Osteoblast (primary cell): ENCODE data around the gene CD180. TPM values are rescaled to one million over a fixed set of nuclear protein-coding genes. Genes with fewer than 3 reads are reported as not detected.

Experiments used
- DNase-seq: peaks from one replicate; pipeline ENCODE4 v3.0.0; 2011; ENCODE audit warnings: low spot score, mixed read lengths; ENCODE audit not compliant: insufficient read length; ENCODE audit errors: missing footprints
- H2AFZ ChIP-seq: 2 replicates; pipeline ENCODE4 v1.6.0; 2011; ENCODE audit warnings: mild to moderate bottlenecking, low read length
- H3K27ac ChIP-seq: 2 replicates; pipeline ENCODE4 v1.5.1; 2011; ENCODE audit warnings: mild to moderate bottlenecking, low read depth, low read length, moderate library complexity
- H3K27me3 ChIP-seq: 2 replicates; pipeline ENCODE4 v1.6.0; 2012; ENCODE audit warnings: mild to moderate bottlenecking, control low read depth, inconsistent platforms, low read length, moderate library complexity; ENCODE audit not compliant: insufficient read depth
- H3K36me3 ChIP-seq: 2 replicates; pipeline ENCODE4 v1.5.1; 2011; ENCODE audit warnings: mild to moderate bottlenecking, low read length, control low read depth, moderate library complexity; ENCODE audit not compliant: insufficient read depth
- H3K4me1 ChIP-seq: 2 replicates; pipeline ENCODE4 v1.5.1; 2011; ENCODE audit warnings: mild to moderate bottlenecking, low read length, control low read depth, moderate library complexity; ENCODE audit not compliant: insufficient read depth
- H3K4me2 ChIP-seq: 2 replicates; pipeline ENCODE4 v1.6.0; 2011; ENCODE audit warnings: mild to moderate bottlenecking, low read length; ENCODE audit not compliant: insufficient read depth
- H3K4me3 ChIP-seq: fragments of 200-600 bp; sonication (generic); 3 replicates; pipeline ENCODE4 v1.5.1; 2012; ENCODE audit warnings: mild to moderate bottlenecking, low read length, inconsistent platforms; ENCODE audit not compliant: insufficient read depth
- H3K79me2 ChIP-seq: 2 replicates; pipeline ENCODE4 v1.6.0; 2012; ENCODE audit warnings: mild to moderate bottlenecking, low read length, control low read depth, inconsistent platforms; ENCODE audit not compliant: insufficient read depth
- H3K9me3 ChIP-seq: 2 replicates; pipeline ENCODE4 v1.5.1; 2011; ENCODE audit warnings: low read depth, low read length, control low read depth
- H4K20me1 ChIP-seq: 2 replicates; pipeline ENCODE4 v1.6.0; 2012; ENCODE audit warnings: mild to moderate bottlenecking, low read length, control low read depth; ENCODE audit not compliant: insufficient read depth
- CTCF ChIP-seq: IDR thresholded peaks from 2 replicates; pipeline ENCODE4 v1.5.1; 2011; ENCODE audit warnings: mild to moderate bottlenecking, low read depth, low read length, moderate library complexity; ENCODE audit errors: extremely low read depth
- total RNA-seq: library from RNA; depleted of rRNA; stranded (reverse); fragments of >200 nt; gene quantifications from 2 replicates; pipeline ENCODE4 v1.2.3, GENCODE V29; 2012

The CD180 gene
- total RNA-seq, 1 donor = not detected

GRCh38 chr5:67202828-67203227, 6.2 kb upstream of the CD180 start:
- Histone ChIP-seq H3K9me3 (no peaks in the 10 kb centered on the region), H3K27me3 (no peaks in the 10 kb centered on the region), H3K4me2 (no peak overlapping the region), H3K79me2 (no peaks in the 10 kb centered on the region), H4K20me1 (no peaks in the 10 kb centered on the region), H3K4me3 (no peak overlapping the region), H3K4me1 (no peaks in the 10 kb centered on the region), H3K27ac (no peak overlapping the region), H3K36me3 (no peaks in the 10 kb centered on the region), H2AFZ (no peak overlapping the region)
- TF ChIP-seq CTCF = no peak
- DNase-seq = no peak

GRCh38 chr5:67201897-67202549, 5.4 kb upstream of the CD180 start:
- H3K4me2 ChIP-seq = no peak overlapping the region
- H3K4me1 ChIP-seq = no peaks in the 10 kb centered on the region
- no peaks in the 10 kb centered on the region for H3K79me2 ChIP-seq
- TF ChIP-seq CTCF = no peak
- H3K27me3 ChIP-seq = no peaks in the 10 kb centered on the region
- no peaks in the 10 kb centered on the region for H3K36me3 ChIP-seq
- no peak overlapping the region for H3K27ac ChIP-seq
- no peak for DNase-seq
- H3K9me3 ChIP-seq = no peaks in the 10 kb centered on the region
- no peak overlapping the region for H3K4me3 ChIP-seq
- no peak overlapping the region for H2AFZ ChIP-seq
- H4K20me1 ChIP-seq = no peaks in the 10 kb centered on the region

GRCh38 chr5:67200809-67201562, 4.4 kb upstream of the CD180 start:
- no peaks in the 10 kb centered on the region for H3K36me3 ChIP-seq
- no peaks in the 10 kb centered on the region for H3K27me3 ChIP-seq
- no peak overlapping the region for H2AFZ ChIP-seq
- no peak overlapping the region for H3K27ac ChIP-seq
- H3K4me2 ChIP-seq = no peak overlapping the region
- H3K4me3 ChIP-seq = no peak overlapping the region
- H3K4me1 ChIP-seq = no peaks in the 10 kb centered on the region
- DNase-seq = no peak
- no peaks in the 10 kb centered on the region for H3K9me3 ChIP-seq
- H3K79me2 ChIP-seq = no peaks in the 10 kb centered on the region
- H4K20me1 ChIP-seq = no peaks in the 10 kb centered on the region
- no peak for TF ChIP-seq CTCF

GRCh38 chr5:67199859-67200258, 3.3 kb upstream of the CD180 start:
- no peaks in the 10 kb centered on the region for H3K4me1 ChIP-seq
- H3K9me3 ChIP-seq = no peaks in the 10 kb centered on the region
- no peak overlapping the region for H2AFZ ChIP-seq
- no peak overlapping the region for H3K4me3 ChIP-seq
- H3K27ac ChIP-seq = no peak overlapping the region
- H3K27me3 ChIP-seq = no peaks in the 10 kb centered on the region
- H4K20me1 ChIP-seq = no peaks in the 10 kb centered on the region
- no peaks in the 10 kb centered on the region for H3K36me3 ChIP-seq
- no peak for TF ChIP-seq CTCF
- H3K79me2 ChIP-seq = no peaks in the 10 kb centered on the region
- no peak for DNase-seq
- H3K4me2 ChIP-seq = no peak overlapping the region
